ENCODE measurements around the gene PEAK1. TPM values are rescaled to one million over a fixed set of nuclear protein-coding genes. Genes with fewer than 3 reads are reported as not detected.

Gene PEAK1
- total and polyA plus RNA-seq, 10 of the 15 experiments (the other 5 are each of a cell fraction or from before 2014, with no cell fraction given), result 0.62 to 24.2 (median 11.2) TPM

GRCh38 chr15:77138167-77138522 is 281.8 kb downstream of the PEAK1 start (continued):
- TF ChIP-seq REST (IDR thresholded peaks at IDR 0.05; ENCODE audit: low read depth, low read length) (no peak), FOXK2 (IDR thresholded peaks at IDR 0.05) (no peak), ZNF217 (IDR thresholded peaks at IDR 0.05) (no peak), ESRRA (IDR thresholded peaks at IDR 0.05; ENCODE audit: low read length) (no peak), BRCA1 (IDR thresholded peaks at IDR 0.05; ENCODE audit: low read depth, low read length) (no peak), MLLT1 (IDR thresholded peaks at IDR 0.05) (no peak)

GRCh38 chr15:77135181-77135580 is 284.7 kb downstream of the PEAK1 start:
- peaks cover 1% of the 10 kb centered on the region; the same call in 2 of the 3 replicates for H3K9me3 ChIP-seq (replicated peaks; ENCODE audit: control insufficient read depth, insufficient read depth, low read length)
- H4K20me1 ChIP-seq (ENCODE audit: control insufficient read depth, insufficient read depth), result no peaks in the 10 kb centered on the region
- in situ Hi-C loops (cut with MboI) (no loop called here), intact Hi-C loops (cut with micrococcal nuclease; ENCODE audit: unreplicated experiment) (no loop called here)
- ATAC-seq (no peak), FAIRE-seq (no peak), DNase-seq (ENCODE audit: low read depth, low spot score) (no peak)
- H2AFZ ChIP-seq (ENCODE audit: control insufficient read depth, low read depth, low read length), result no peak overlapping the region
- H3K27ac ChIP-seq (ENCODE audit: control insufficient read depth, insufficient read depth), result no peak overlapping the region
- peaks cover 0 to 1% of the 10 kb centered on the region in 2 experiments; a peak in 1 of 4 replicates for H3K36me3 ChIP-seq (ENCODE audit: control insufficient read depth in 2 of 2, insufficient read depth in 2 of 2, low read length in 1 of 2)
- ChIA-PET SMC1A (ENCODE audit: uncharacterized antibody, unreplicated experiment) (no interaction called here), POLR2A (no interaction called here), CTCF (no interaction called here), RAD21 (ENCODE audit: unreplicated experiment) (no interaction called here)
- 83% methylated on average over 4 of the region's 4 CpGs for WGBS (ENCODE audit: insufficient coverage, insufficient replicate concordance, low lambda C conversion rate, missing lambda C conversion rate)
- BruUV-seq (replicated peaks), result no TSS peak
- H3K4me3 ChIP-seq, result no peak overlapping the region
- H3K4me2 ChIP-seq (ENCODE audit: control insufficient read depth, insufficient read depth), result no peak overlapping the region
- no peaks in the 10 kb centered on the region for H3K27me3 ChIP-seq (replicated peaks in 1 of 2; ENCODE audit: control insufficient read depth in 2 of 2, insufficient read depth in 2 of 2, low read length in 1 of 2)
- no peak overlapping the region for H3K9ac ChIP-seq (ENCODE audit: control insufficient read depth, insufficient read depth, low read length)
- no peaks in the 10 kb centered on the region for H3K4me1 ChIP-seq (ENCODE audit: control insufficient read depth, insufficient read depth, low read length)
- H3K79me2 ChIP-seq (ENCODE audit: control insufficient read depth, insufficient read depth, low read length), result no peaks in the 10 kb centered on the region
- TF ChIP-seq CBX5 (IDR thresholded peaks at IDR 0.05; ENCODE audit: low read depth) (no peak), SKIL (IDR thresholded peaks at IDR 0.05; ENCODE audit: low read depth, poor library complexity, severe bottlenecking) (no peak), RBBP5 (conservative IDR thresholded peaks at IDR 0.05) (no peak), E2F4 (IDR thresholded peaks at IDR 0.05; ENCODE audit: low read depth, low read length) (no peak), NR2C1 (IDR thresholded peaks at IDR 0.05) (no peak), CEBPB (IDR thresholded peaks at IDR 0.05; ENCODE audit: borderline replicate concordance in 1 of 2, low read depth in 2 of 2, low read length in 2 of 2) (no peak), PKNOX1 (IDR thresholded peaks at IDR 0.05) (no peak), KAT2A (conservative IDR thresholded peaks at IDR 0.05; ENCODE audit: control insufficient read depth, low read depth, low read length) (no peak), EZH2 (IDR thresholded peaks at IDR 0.05; ENCODE audit: borderline replicate concordance, control insufficient read depth, low read depth, low read length) (no peak)

Data from GM12878 (cell line).